Testis (tissue), 2 donors: ENCODE data around the gene ATM.

ENCODE experiments used
- POLR2A ChIP-seq: fragments of 450-650 bp; IDR thresholded peaks from one replicate; pipeline ENCODE4 v1.6.1; 2017; ENCODE audit warnings: antibody characterized with exemption, mild to moderate bottlenecking, moderate library complexity
- TF ChIP-seq, protein P1 (sequence below), 3 experiments: fragments of 450-650 bp in 2 of 3; fragments of 200-600 bp in 1 of 3; sonication (generic) in 1 of 3; IDR thresholded peaks; one replicate each; pipeline ENCODE4 v1.5.1; 2016 to 2019; ENCODE audit warnings: antibody characterized with exemption in 3 of 3, mild to moderate bottlenecking in 2 of 3, moderate library complexity in 1 of 3

DNA sequence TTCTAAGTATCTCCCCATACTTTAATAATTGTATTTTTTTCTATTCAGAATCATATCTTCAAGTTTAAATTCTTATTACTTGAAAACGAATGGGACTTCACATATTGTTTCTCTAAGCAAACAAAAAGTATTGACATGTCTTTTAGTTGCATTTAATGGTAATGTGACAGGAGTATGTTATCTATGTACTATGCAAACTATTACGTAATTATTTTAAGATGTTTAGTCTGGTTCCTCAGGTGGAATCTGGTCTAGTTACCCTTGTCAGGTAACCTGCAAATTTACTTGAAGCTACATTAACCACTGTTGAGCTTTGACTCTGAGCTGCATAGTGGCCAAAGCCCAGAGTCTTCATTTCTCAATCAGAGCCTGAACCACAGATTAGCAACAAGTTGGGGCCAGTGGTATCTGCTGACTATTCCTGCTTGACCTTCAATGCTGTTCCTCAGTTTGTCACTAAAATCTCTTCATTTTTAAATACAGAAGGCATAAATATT, 110.6 kb downstream of the ATM start:
- TF ChIP-seq, protein P1, sequence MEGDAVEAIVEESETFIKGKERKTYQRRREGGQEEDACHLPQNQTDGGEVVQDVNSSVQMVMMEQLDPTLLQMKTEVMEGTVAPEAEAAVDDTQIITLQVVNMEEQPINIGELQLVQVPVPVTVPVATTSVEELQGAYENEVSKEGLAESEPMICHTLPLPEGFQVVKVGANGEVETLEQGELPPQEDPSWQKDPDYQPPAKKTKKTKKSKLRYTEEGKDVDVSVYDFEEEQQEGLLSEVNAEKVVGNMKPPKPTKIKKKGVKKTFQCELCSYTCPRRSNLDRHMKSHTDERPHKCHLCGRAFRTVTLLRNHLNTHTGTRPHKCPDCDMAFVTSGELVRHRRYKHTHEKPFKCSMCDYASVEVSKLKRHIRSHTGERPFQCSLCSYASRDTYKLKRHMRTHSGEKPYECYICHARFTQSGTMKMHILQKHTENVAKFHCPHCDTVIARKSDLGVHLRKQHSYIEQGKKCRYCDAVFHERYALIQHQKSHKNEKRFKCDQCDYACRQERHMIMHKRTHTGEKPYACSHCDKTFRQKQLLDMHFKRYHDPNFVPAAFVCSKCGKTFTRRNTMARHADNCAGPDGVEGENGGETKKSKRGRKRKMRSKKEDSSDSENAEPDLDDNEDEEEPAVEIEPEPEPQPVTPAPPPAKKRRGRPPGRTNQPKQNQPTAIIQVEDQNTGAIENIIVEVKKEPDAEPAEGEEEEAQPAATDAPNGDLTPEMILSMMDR (IDR thresholded peaks at IDR 0.05): no peak
- TF ChIP-seq POLR2A: no peak
